Suprapubic skin (tissue), 4 donors: ENCODE data around the gene CNOT4. TPM values are rescaled to one million over a fixed set of nuclear protein-coding genes. Genes with fewer than 3 reads are reported as not detected.
"Not testable (repeated sequence)": the region's sequence is repeated elsewhere in the genome, so short reads cannot be mapped to it uniquely, and the experiment has no call there.

ENCODE experiments used
- DNase-seq, 2 donors: peaks; one replicate each; pipeline ENCODE4 v3.0.0-alpha.2; 2019; ENCODE audit warnings: low spot score in 2 of 2
- H3K27ac ChIP-seq: fragments of 200-600 bp; sonication (generic); one replicate; pipeline ENCODE4 v1.5.1; 2019
- H3K27me3 ChIP-seq: fragments of 200-600 bp; sonication (generic); one replicate; pipeline ENCODE4 v1.5.1; 2019
- H3K36me3 ChIP-seq: fragments of 200-600 bp; sonication (generic); one replicate; pipeline ENCODE4 v1.5.1; 2019
- H3K4me1 ChIP-seq: fragments of 200-600 bp; sonication (generic); one replicate; pipeline ENCODE4 v1.5.1; 2019
- H3K4me3 ChIP-seq: fragments of 200-600 bp; sonication (generic); one replicate; pipeline ENCODE4 v1.5.1; 2019; ENCODE audit warnings: mild to moderate bottlenecking
- H3K9me3 ChIP-seq: fragments of 200-600 bp; sonication (generic); one replicate; pipeline ENCODE4 v1.5.1; 2019
- EP300 ChIP-seq: sonication (generic); formaldehyde crosslinking; IDR thresholded peaks from one replicate; pipeline ENCODE4 v1.6.1; 2017; ENCODE audit warnings: antibody characterized with exemption
- POLR2A ChIP-seq, 2 donors: fragments of 450-650 bp; IDR thresholded peaks; one replicate each; pipeline ENCODE4 v1.6.1; 2017; ENCODE audit warnings: antibody characterized with exemption in 2 of 2, mild to moderate bottlenecking in 2 of 2, moderate library complexity in 2 of 2
- POLR2AphosphoS5 ChIP-seq, 3 donors: sonication (generic); formaldehyde crosslinking; IDR thresholded peaks; one replicate each; pipeline ENCODE4 v1.6.1; 2017; ENCODE audit warnings: antibody characterized with exemption in 3 of 3
- WGBS: methylation state at CpG from one replicate; pipeline ENCODE4 v1.1.5; 2018; 5-methylcytosine and 5-hydroxymethylcytosine counted together
- total RNA-seq, 4 donors: library from RNA; depleted of rRNA; stranded (reverse); fragments of >200 nt; gene quantifications; one replicate each; pipeline ENCODE4 v1.1.0, GENCODE V29; 2016
- TF ChIP-seq, protein P1 (sequence below), 2 donors: fragments of 200-600 bp in 1 of 2; fragments of 450-650 bp in 1 of 2; sonication (generic) in 1 of 2; IDR thresholded peaks; one replicate each; pipeline ENCODE4 v1.5.1; 2016 to 2019; ENCODE audit warnings: antibody characterized with exemption in 2 of 2, mild to moderate bottlenecking in 1 of 2, moderate library complexity in 1 of 2

Gene CNOT4
- total RNA-seq, 4 donors from 2014 or later, result 17.2 to 32.3 (median 22.6) TPM

DNA sequence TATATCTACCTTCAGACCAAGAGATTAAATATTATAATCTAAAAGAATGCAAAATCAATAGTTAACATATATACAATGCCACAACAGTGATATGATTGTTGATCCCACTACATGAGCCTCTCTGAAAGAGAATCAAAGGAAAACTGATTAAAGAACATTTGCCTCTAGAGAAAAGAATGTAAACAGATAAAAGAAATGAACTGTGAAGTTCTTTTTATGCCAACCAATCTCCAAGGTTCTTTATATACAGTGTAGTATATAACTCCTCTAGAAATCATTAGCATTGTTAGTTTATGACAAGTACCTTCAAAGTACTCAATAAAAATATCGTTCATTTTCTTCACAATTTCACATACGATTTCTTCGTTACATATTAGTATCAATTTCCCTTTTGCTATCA lies 20.1 kb downstream of the CNOT4 start:
- Histone ChIP-seq H3K4me1 (no peaks in the 10 kb centered on the region), H3K27me3 (no peaks in the 10 kb centered on the region), H3K4me3 (no peak overlapping the region), H3K27ac (no peak overlapping the region), H3K9me3 (no peaks in the 10 kb centered on the region), H3K36me3 (no peaks in the 10 kb centered on the region)
- WGBS, result 94% methylated on average over 3 of the region's 3 CpGs
- TF ChIP-seq POLR2AphosphoS5 (IDR thresholded peaks at IDR 0.05) (no peak), EP300 (no peak), POLR2A (IDR thresholded peaks at IDR 0.05) (no peak)
- TF ChIP-seq, protein P1, sequence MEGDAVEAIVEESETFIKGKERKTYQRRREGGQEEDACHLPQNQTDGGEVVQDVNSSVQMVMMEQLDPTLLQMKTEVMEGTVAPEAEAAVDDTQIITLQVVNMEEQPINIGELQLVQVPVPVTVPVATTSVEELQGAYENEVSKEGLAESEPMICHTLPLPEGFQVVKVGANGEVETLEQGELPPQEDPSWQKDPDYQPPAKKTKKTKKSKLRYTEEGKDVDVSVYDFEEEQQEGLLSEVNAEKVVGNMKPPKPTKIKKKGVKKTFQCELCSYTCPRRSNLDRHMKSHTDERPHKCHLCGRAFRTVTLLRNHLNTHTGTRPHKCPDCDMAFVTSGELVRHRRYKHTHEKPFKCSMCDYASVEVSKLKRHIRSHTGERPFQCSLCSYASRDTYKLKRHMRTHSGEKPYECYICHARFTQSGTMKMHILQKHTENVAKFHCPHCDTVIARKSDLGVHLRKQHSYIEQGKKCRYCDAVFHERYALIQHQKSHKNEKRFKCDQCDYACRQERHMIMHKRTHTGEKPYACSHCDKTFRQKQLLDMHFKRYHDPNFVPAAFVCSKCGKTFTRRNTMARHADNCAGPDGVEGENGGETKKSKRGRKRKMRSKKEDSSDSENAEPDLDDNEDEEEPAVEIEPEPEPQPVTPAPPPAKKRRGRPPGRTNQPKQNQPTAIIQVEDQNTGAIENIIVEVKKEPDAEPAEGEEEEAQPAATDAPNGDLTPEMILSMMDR (IDR thresholded peaks at IDR 0.05), result no peak
- DNase-seq, result no peak

DNA sequence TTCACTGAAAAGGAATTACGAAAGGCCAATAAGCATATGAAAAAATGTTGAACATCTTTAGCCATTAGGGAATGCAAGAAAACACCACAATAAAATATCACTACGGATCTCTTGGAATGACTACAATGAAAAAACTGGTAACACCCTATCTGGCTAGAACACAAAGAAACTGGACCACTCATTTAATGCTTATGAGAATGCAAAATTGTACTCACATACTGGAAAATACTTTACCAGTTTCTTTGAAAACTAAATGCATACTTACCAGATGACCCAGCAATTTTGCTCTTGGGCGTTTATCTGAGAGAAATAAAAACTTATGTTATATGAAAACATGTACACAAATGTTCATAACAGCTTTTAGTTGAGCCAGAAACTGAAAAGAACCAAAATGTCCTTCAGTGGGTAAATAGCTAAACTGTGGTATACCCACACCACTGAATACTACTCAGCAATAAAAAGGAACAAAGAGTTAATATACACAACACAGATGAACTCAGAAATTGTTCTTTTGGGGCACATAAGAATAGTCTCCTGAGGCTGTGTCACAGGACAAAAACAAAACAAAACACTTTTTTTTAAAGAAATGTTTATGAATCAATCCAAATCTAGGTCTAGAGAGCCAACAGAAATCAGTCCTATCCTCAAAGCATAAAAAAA lies 23.5 kb downstream of the CNOT4 start:
- no peak for DNase-seq
- H3K4me1 ChIP-seq, result no peaks in the 10 kb centered on the region
- WGBS, result 50% methylated on average over 3 of the region's 3 CpGs

DNA sequence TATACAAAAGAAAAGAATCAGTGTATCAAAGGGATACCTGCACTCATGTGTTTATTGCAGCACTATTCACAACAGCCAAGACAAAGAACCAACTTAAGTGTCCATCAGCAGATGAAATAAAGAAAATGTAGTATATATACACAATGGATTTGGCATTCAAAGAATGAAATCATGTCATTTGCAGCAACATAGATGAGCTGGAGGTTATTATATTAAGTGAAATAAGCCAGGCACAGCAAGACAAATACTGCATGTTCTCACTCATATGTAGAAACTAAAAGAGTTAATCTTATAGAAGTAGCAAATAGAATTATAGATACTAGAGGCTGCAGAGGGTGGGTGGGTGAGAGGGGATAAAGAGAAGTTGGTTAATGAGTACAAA lies 28.3 kb downstream of the CNOT4 start:
- DNase-seq, result no peak
- no peak overlapping the region for H3K4me3 ChIP-seq
- no peaks in the 10 kb centered on the region for H3K27me3 ChIP-seq
- no peaks in the 10 kb centered on the region for H3K9me3 ChIP-seq
- no peak overlapping the region for H3K27ac ChIP-seq
- H3K36me3 ChIP-seq, result no peaks in the 10 kb centered on the region
- H3K4me1 ChIP-seq, result no peaks in the 10 kb centered on the region
- no peak for TF ChIP-seq EP300
- TF ChIP-seq, protein P1 (IDR thresholded peaks at IDR 0.05), result no peak
- no peak for TF ChIP-seq POLR2A (IDR thresholded peaks at IDR 0.05)
- no peak for TF ChIP-seq POLR2AphosphoS5 (IDR thresholded peaks at IDR 0.05)

More for the DNA sequence above, 23.5 kb downstream of the CNOT4 start:
- TF ChIP-seq, protein P1 (IDR thresholded peaks at IDR 0.05), result no peak
- TF ChIP-seq POLR2A (IDR thresholded peaks at IDR 0.05) (no peak), POLR2AphosphoS5 (IDR thresholded peaks at IDR 0.05) (no peak), EP300 (no peak)
- H3K9me3 ChIP-seq, result no peaks in the 10 kb centered on the region
- no peaks in the 10 kb centered on the region for H3K27me3 ChIP-seq
- no peak overlapping the region for H3K27ac ChIP-seq
- no peaks in the 10 kb centered on the region for H3K36me3 ChIP-seq
- H3K4me3 ChIP-seq, result no peak overlapping the region

DNA sequence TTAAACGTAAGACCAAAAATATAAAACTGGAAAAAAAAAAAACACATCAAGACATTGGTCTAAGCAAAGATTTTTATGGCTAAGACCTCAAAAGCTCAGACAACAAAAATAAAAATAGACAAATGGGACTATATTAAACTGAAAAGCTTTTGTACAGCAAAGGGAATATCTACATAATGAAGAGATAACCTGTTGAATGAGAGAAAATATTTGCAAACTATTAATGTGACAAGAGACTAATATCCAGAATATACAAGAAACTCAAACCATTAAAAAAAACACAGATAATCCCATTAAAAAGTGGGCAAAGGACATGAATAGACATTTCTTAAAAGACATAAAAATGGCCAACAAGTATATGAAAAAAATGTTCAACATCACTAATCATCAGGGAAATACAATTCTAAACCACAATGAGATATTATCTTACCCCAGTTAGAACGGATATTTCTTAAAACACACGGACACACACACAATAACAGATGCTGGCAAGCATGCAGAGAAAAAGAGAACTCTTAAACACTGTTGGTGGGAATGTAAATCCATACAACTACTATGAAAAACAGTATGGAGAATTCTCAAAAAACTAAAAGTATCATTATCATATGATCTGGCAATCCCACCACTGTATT lies 28.8 kb downstream of the CNOT4 start:
- Histone ChIP-seq H3K27me3 (no peaks in the 10 kb centered on the region), H3K9me3 (no peaks in the 10 kb centered on the region), H3K36me3 (no peaks in the 10 kb centered on the region), H3K4me3 (no peak overlapping the region), H3K27ac (no peak overlapping the region), H3K4me1 (no peaks in the 10 kb centered on the region)
- TF ChIP-seq POLR2AphosphoS5 (IDR thresholded peaks at IDR 0.05) (no peak), POLR2A (IDR thresholded peaks at IDR 0.05) (no peak), EP300 (no peak)
- TF ChIP-seq, protein P1 (IDR thresholded peaks at IDR 0.05), result no peak
- DNase-seq, result no peak
- WGBS, result 64% methylated on average over 3 of the region's 3 CpGs

DNA sequence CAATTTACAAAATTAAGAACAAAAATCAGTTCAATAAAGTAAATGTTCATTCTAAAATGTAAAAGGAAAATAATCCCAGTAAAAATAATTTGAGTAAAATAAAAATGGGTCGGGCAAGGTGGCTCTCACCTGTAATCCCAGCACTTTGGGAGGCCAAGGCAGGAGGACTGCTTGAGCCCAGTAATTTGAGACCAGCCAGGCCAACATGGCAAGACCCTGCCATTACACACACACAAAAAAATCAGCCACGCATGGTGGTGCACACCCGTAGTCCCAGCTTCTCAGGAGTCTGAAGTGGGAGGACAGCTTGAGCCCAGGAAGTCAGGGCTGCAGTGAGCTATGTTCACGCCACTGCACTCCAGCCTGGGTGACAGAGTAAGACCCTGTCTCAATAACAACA lies 34.4 kb downstream of the CNOT4 start:
- 93% methylated on average over 4 of the region's 4 CpGs for WGBS
- Histone ChIP-seq H3K4me1 (no peaks in the 10 kb centered on the region), H3K27me3 (no peaks in the 10 kb centered on the region), H3K4me3 (no peak overlapping the region), H3K9me3 (no peaks in the 10 kb centered on the region), H3K27ac (no peak overlapping the region), H3K36me3 (no peaks in the 10 kb centered on the region)
- no peak for DNase-seq
- TF ChIP-seq POLR2AphosphoS5 (IDR thresholded peaks at IDR 0.05) (no peak), EP300 (no peak), POLR2A (IDR thresholded peaks at IDR 0.05) (no peak)
- TF ChIP-seq, protein P1 (IDR thresholded peaks at IDR 0.05), result no peak

GRCh38 chr7:135469705-135470104 lies 40.2 kb downstream of the CNOT4 start:
- not testable (repeated sequence) for H3K27ac ChIP-seq, DNase-seq, H3K4me3 ChIP-seq, H3K4me1 ChIP-seq, H3K36me3 ChIP-seq, H3K9me3 ChIP-seq, H3K27me3 ChIP-seq
- WGBS, result 96% methylated on average over 4 of the region's 4 CpGs
